Heart left ventricle (tissue), 13 donors: ENCODE data around the gene TNIP1.

ENCODE experiments used
- POLR2A ChIP-seq, 2 donors: fragments of 450-650 bp; IDR thresholded peaks; one replicate each; pipeline ENCODE4 v1.6.1; 2017; ENCODE audit warnings: antibody characterized with exemption in 2 of 2, mild to moderate bottlenecking in 2 of 2, moderate library complexity in 2 of 2
- TF ChIP-seq, protein P1 (sequence below), 12 donors: fragments of 200-600 bp; sonication (generic) in 4 of 12; IDR thresholded peaks; one replicate each; pipeline versions ENCODE4 v1.5.0 to v1.8.0; 2018 to 2022; ENCODE audit warnings: antibody characterized with exemption in 12 of 12, mild to moderate bottlenecking in 5 of 12
- donor health status: ischemic (EF 13 %, LVEDD 7.1; RV severe dilation, severe dysfunction).
- donor health status: DM: no; HTN: yes; CAD: no.
- donor health status: DM: no; HTN: no; CAD: no.
- donor health status: ischemic (EF 25% LVEDD 6.9; RV normal size, moderate dysfunction).
- donor health status: ischemic (EF 25% LVEDD 5.7; RV mildly dilated, moderate dysfunction).
- donor health status: ischemic (EF 35%, LVEDD 5.7; RV mildly dilated, moderate dysfunction).
- donor health status: nonischemic (EF 11% LVEDD 7.7; RV severe dilation, severe dysfunction).
- donor health status: DM: yes; HTN: yes; CAD: no.
- donor health status: PGD.
- donor health status: ischemic (EF 29% LVEDD 5.4; RV normal size, mild dysfunction).
- donor health status: nonischemic (EF 23%, LVEDD 6.1; RV moderate dilation, normal function).

DNA sequence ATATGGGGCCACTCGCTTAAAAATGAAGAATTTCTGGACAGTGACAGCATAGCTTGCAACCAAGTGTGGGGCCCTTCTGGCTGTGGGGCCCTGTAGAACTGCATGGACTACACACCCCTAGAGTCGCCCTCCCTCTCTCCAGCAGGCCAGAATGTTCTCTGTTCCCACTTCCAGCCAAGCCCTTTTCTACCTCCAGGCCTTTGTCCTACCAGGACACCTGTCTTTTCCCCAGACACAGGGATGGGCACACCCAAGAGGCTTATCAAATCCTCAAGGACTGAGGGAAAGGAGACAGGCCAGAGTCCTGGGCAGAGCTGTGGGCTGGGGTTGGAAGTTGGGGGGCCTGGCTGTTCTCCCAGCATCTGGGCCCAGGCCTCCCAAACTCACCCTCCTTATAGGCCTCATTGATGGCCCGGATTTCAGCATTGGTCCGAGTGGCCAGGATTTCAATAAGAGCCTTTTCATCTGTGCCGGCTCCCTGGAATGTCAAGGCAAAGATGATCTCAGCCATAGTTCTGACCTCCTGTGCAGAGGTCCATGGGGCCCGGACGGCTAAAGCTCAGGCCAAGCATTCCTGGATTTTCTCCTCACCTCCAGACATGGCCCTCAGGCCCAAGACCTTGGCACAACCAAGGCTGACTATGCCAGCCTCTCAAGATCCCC, 38.2 kb upstream of the TNIP1 start:
- TF ChIP-seq, protein P1, sequence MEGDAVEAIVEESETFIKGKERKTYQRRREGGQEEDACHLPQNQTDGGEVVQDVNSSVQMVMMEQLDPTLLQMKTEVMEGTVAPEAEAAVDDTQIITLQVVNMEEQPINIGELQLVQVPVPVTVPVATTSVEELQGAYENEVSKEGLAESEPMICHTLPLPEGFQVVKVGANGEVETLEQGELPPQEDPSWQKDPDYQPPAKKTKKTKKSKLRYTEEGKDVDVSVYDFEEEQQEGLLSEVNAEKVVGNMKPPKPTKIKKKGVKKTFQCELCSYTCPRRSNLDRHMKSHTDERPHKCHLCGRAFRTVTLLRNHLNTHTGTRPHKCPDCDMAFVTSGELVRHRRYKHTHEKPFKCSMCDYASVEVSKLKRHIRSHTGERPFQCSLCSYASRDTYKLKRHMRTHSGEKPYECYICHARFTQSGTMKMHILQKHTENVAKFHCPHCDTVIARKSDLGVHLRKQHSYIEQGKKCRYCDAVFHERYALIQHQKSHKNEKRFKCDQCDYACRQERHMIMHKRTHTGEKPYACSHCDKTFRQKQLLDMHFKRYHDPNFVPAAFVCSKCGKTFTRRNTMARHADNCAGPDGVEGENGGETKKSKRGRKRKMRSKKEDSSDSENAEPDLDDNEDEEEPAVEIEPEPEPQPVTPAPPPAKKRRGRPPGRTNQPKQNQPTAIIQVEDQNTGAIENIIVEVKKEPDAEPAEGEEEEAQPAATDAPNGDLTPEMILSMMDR (IDR thresholded peaks at IDR 0.05) = no peak
- TF ChIP-seq POLR2A (IDR thresholded peaks at IDR 0.05) = no peak
